GM20431 (cell line): ENCODE results near the gene CALB2.

Experiments
- in situ Hi-C: fragments of 300-500 bp; cut with MseI, MboI; formaldehyde crosslinking; loops from one replicate; pipeline ENCODE4 v1.15.0; 2020; ENCODE audit warnings: low sequenced_read_pairs; ENCODE audit not compliant: unreplicated experiment

Gene CALB2

GRCh38 chr16:71383054-71383773 lies 24.7 kb downstream of the CALB2 start:
- in situ Hi-C loops = no loop called here

- in situ Hi-C loops = no loop called here
Measured at GRCh38 chr16:71384073-71384724, 25.7 kb downstream of the CALB2 start.

GRCh38 chr16:71387045-71387871 lies 28.7 kb downstream of the CALB2 start:
- in situ Hi-C loops = no loop called here

- in situ Hi-C loops = no loop called here
Measured at GRCh38 chr16:71389330-71389729, 30.8 kb downstream of the CALB2 start.

- in situ Hi-C loops = no loop called here
Measured at GRCh38 chr16:71396594-71396993, 38.1 kb downstream of the CALB2 start.

- in situ Hi-C loops = no loop called here
Measured at GRCh38 chr16:71399801-71400563, 41.5 kb downstream of the CALB2 start.

GRCh38 chr16:71402007-71402406 lies 43.5 kb downstream of the CALB2 start:
- in situ Hi-C loops = no loop called here

GRCh38 chr16:71402674-71403073 lies 44.2 kb downstream of the CALB2 start:
- in situ Hi-C loops = no loop called here

GRCh38 chr16:71404364-71404763 lies 45.8 kb downstream of the CALB2 start:
- in situ Hi-C loops = no loop called here

- in situ Hi-C loops = no loop called here
Measured at GRCh38 chr16:71406316-71406715, 47.8 kb downstream of the CALB2 start.

GRCh38 chr16:71406724-71407123 lies 48.2 kb downstream of the CALB2 start:
- in situ Hi-C loops = no loop called here

GRCh38 chr16:71407731-71408130 lies 49.2 kb downstream of the CALB2 start:
- in situ Hi-C loops = no loop called here

GRCh38 chr16:71408536-71408935 lies 50.0 kb downstream of the CALB2 start:
- in situ Hi-C loops = no loop called here

- in situ Hi-C loops = no loop called here
Measured at GRCh38 chr16:71409011-71409775, 50.7 kb downstream of the CALB2 start.

GRCh38 chr16:71410146-71410545 lies 51.6 kb downstream of the CALB2 start:
- in situ Hi-C loops = no loop called here

- in situ Hi-C loops = no loop called here
Measured at GRCh38 chr16:71412270-71413160, 54.0 kb downstream of the CALB2 start.

GRCh38 chr16:71413341-71413740 lies 54.8 kb downstream of the CALB2 start:
- in situ Hi-C loops = no loop called here

- in situ Hi-C loops = no loop called here
Measured at GRCh38 chr16:71414038-71414437, 55.5 kb downstream of the CALB2 start.

- in situ Hi-C loops = no loop called here
Measured at GRCh38 chr16:71421911-71422310, 63.4 kb downstream of the CALB2 start.
